ENCODE results near the gene DAP.

DAP gene

GRCh38 chr5:10684303-10685086 is 76.5 kb downstream of the DAP start:
- WGBS (ENCODE audit: extremely low coverage, insufficient coverage, insufficient read length) = no CpG with 5 or more reads among the region's 11 CpGs
- H2BK120ac ChIP-seq (ENCODE audit: insufficient read depth, low read length, poor library complexity) = no peak overlapping the region
- no peak overlapping the region for H2AK5ac ChIP-seq (ENCODE audit: low read length)

DNA sequence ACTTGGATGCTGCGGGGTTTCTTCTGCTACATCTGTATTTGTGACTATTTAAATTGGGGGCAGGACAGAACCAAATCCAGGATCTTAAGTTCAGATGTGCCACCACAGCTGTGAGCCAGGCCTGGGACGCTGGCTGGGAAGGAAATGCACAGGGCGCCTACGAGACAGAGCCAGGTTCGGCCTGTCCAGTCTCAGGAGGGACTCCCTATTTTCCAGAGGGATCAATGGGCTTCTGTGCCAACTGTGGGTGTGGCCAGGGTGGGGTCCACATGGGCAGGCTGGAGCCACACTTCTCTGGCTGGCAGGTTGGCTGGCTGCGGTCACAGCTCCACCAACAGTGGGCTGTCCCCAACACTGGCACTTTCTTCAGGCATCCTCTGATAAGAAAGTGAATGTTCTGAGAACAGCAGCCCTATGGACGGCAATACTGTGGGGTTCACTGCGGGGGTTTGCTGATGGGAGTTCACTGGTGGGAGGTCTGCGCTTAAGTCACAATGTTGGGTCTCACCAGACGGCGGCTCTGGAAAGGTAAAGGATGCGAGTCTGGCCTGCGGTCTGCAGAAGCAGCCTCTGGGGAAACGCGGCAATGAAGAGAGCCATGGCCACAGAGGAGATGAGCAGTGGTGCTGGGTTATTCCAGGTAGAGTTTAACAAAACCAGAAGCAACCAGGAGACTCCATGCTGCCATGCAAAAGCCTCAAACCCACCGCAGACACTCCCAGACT is 78.1 kb downstream of the DAP start:
- no peaks in the 10 kb centered on the region for H3K9me3 ChIP-seq (ENCODE audit: insufficient read depth, low read depth, low read length)
- peaks cover 46 to 51% of the 10 kb centered on the region in 2 experiments for H3K36me3 ChIP-seq (ENCODE audit: control insufficient read depth in 1 of 2, insufficient read depth in 2 of 2, low read length in 2 of 2)
- H3K4me2 ChIP-seq (ENCODE audit: low read length) = no peak overlapping the region
- H3K9ac ChIP-seq (ENCODE audit: low read length) = no peak overlapping the region
- no peak overlapping the region for H3K23ac ChIP-seq (ENCODE audit: low read length)
- no peak overlapping the region for H4K12ac ChIP-seq (ENCODE audit: low read depth, low read length)
- H3K4me3 ChIP-seq (ENCODE audit: low read depth, low read length) = no peak overlapping the region
- no peak overlapping the region for H3K4ac ChIP-seq (ENCODE audit: low read depth, low read length)
- H4K91ac ChIP-seq (ENCODE audit: low read depth, low read length) = no peak overlapping the region
- H2BK12ac ChIP-seq (ENCODE audit: low read length) = no peak overlapping the region
- H3K79me1 ChIP-seq (ENCODE audit: low read length) = no peaks in the 10 kb centered on the region
- no peak overlapping the region for H3K18ac ChIP-seq (ENCODE audit: low read length)
- H2AFZ ChIP-seq (ENCODE audit: insufficient read depth, low read length, poor library complexity) = no peak overlapping the region
- no peak overlapping the region for H3K27ac ChIP-seq (ENCODE audit: low read depth, low read length)
- H3K14ac ChIP-seq (ENCODE audit: low read length) = no peak overlapping the region
- no peak overlapping the region for H2BK5ac ChIP-seq (ENCODE audit: low read depth, low read length, poor library complexity)
- H2AK5ac ChIP-seq (ENCODE audit: low read length) = no peak overlapping the region
- H3K27me3 ChIP-seq (ENCODE audit: insufficient read depth, low read length) = no peaks in the 10 kb centered on the region
- peaks cover 2 to 5% of the 10 kb centered on the region in 2 experiments for H3K4me1 ChIP-seq (ENCODE audit: control insufficient read depth in 1 of 2, insufficient read depth in 2 of 2, low read length in 2 of 2)
- no peaks in the 10 kb centered on the region for H3K79me2 ChIP-seq (ENCODE audit: control insufficient read depth, insufficient read depth, low read length, poor library complexity)
- WGBS (ENCODE audit: extremely low coverage, insufficient coverage, insufficient read length) = no CpG with 5 or more reads among the region's 16 CpGs
- DNase-seq = no peak
- no peak overlapping the region for H2BK120ac ChIP-seq (ENCODE audit: insufficient read depth, low read length, poor library complexity)
- no peak overlapping the region for H4K8ac ChIP-seq (ENCODE audit: low read depth, low read length)

More at GRCh38 chr5:10684303-10685086, 76.5 kb downstream of the DAP start:
- Histone ChIP-seq H3K4me3 (ENCODE audit: low read depth, low read length) (no peak overlapping the region), H3K36me3 (ENCODE audit: control insufficient read depth in 1 of 2, insufficient read depth in 2 of 2, low read length in 2 of 2) (peaks cover 38 to 43% of the 10 kb centered on the region in 2 experiments), H3K23ac (ENCODE audit: low read length) (no peak overlapping the region), H2BK5ac (ENCODE audit: low read depth, low read length, poor library complexity) (no peak overlapping the region), H3K4me1 (ENCODE audit: control insufficient read depth in 1 of 2, insufficient read depth in 2 of 2, low read length in 2 of 2) (peaks cover 5 to 6% of the 10 kb centered on the region in 2 experiments), H2BK12ac (ENCODE audit: low read length) (no peak overlapping the region), H3K4ac (ENCODE audit: low read depth, low read length) (no peak overlapping the region), H3K14ac (ENCODE audit: low read length) (no peak overlapping the region), H3K9me3 (ENCODE audit: insufficient read depth, low read depth, low read length) (no peaks in the 10 kb centered on the region), H2AFZ (ENCODE audit: insufficient read depth, low read length, poor library complexity) (no peak overlapping the region), H3K27me3 (ENCODE audit: insufficient read depth, low read length) (no peaks in the 10 kb centered on the region), H4K91ac (ENCODE audit: low read depth, low read length) (no peak overlapping the region), H3K18ac (ENCODE audit: low read length) (no peak overlapping the region), H3K4me2 (ENCODE audit: low read length) (no peak overlapping the region), H3K79me1 (ENCODE audit: low read length) (peaks cover 4% of the 10 kb centered on the region), H3K27ac (ENCODE audit: low read depth, low read length) (no peak overlapping the region), H3K79me2 (ENCODE audit: control insufficient read depth, insufficient read depth, low read length, poor library complexity) (no peaks in the 10 kb centered on the region), H3K9ac (ENCODE audit: low read length) (no peak overlapping the region), H4K8ac (ENCODE audit: low read depth, low read length) (no peak overlapping the region), H4K12ac (ENCODE audit: low read depth, low read length) (no peak overlapping the region)
- no peak for DNase-seq

- Histone ChIP-seq H2BK120ac (ENCODE audit: insufficient read depth, low read length, poor library complexity) (no peak overlapping the region), H3K4ac (ENCODE audit: low read depth, low read length) (no peak overlapping the region), H2AK5ac (ENCODE audit: low read length) (no peak overlapping the region), H2BK12ac (ENCODE audit: low read length) (no peak overlapping the region), H4K91ac (ENCODE audit: low read depth, low read length) (no peak overlapping the region), H3K27ac (ENCODE audit: low read depth, low read length) (no peak overlapping the region), H3K79me1 (ENCODE audit: low read length) (no peaks in the 10 kb centered on the region), H3K36me3 (ENCODE audit: control insufficient read depth in 1 of 2, insufficient read depth in 2 of 2, low read length in 2 of 2) (peaks cover 49 to 58% of the 10 kb centered on the region in 2 experiments), H3K9ac (ENCODE audit: low read length) (no peak overlapping the region), H4K12ac (ENCODE audit: low read depth, low read length) (no peak overlapping the region), H3K14ac (ENCODE audit: low read length) (no peak overlapping the region), H3K4me2 (ENCODE audit: low read length) (no peak overlapping the region), H2AFZ (ENCODE audit: insufficient read depth, low read length, poor library complexity) (no peak overlapping the region), H3K27me3 (ENCODE audit: insufficient read depth, low read length) (no peaks in the 10 kb centered on the region), H3K79me2 (ENCODE audit: control insufficient read depth, insufficient read depth, low read length, poor library complexity) (no peaks in the 10 kb centered on the region), H3K4me1 (ENCODE audit: control insufficient read depth in 1 of 2, insufficient read depth in 2 of 2, low read length in 2 of 2) (peaks cover 2 to 5% of the 10 kb centered on the region in 2 experiments), H3K9me3 (ENCODE audit: insufficient read depth, low read depth, low read length) (peaks cover 4% of the 10 kb centered on the region), H3K18ac (ENCODE audit: low read length) (peak overlapping the region; percentile 15), H3K23ac (ENCODE audit: low read length) (no peak overlapping the region), H4K8ac (ENCODE audit: low read depth, low read length) (peak overlapping the region; percentile 17), H2BK5ac (ENCODE audit: low read depth, low read length, poor library complexity) (no peak overlapping the region), H3K4me3 (ENCODE audit: low read depth, low read length) (no peak overlapping the region)
- WGBS (ENCODE audit: extremely low coverage, insufficient coverage, insufficient read length) = no CpG with 5 or more reads among the region's 22 CpGs
- DNase-seq = no peak
Observed at GRCh38 chr5:10681731-10682679, 79.0 kb downstream of the DAP start.

DNA sequence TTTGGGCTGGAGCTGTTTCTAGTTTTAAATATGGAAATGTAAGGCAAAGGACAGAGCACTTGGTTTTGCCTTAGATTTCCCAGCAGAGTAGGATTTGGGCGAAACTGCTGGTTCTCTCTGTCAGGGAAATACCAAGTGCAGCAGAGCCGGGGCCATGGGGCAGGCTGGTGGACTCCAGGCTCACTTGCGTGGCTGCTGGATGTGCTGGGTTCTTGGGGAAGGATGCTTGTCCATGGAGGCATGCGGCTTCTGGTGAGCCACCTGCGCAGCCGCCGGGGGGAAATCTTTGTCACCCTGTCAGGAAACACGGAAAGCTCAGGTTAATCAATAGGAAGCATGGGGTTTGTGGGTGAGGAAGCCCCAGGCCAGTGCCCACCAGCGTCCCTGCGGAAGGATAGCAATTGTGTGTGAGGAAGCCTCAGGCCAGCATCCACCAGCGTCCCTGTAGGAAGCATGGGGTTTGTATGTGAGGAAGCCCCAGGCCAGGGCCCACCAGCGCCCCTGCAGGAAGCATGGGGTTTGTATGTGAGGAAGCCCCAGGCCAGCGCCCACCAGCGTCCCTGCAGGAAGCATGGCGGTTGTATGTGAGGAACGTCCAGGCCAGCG is 80.1 kb downstream of the DAP start:
- no peak overlapping the region for H3K23ac ChIP-seq (ENCODE audit: low read length)
- no peak overlapping the region for H2AFZ ChIP-seq (ENCODE audit: insufficient read depth, low read length, poor library complexity)
- no peak overlapping the region for H2BK12ac ChIP-seq (ENCODE audit: low read length)
- peaks cover 49 to 58% of the 10 kb centered on the region in 2 experiments for H3K36me3 ChIP-seq (ENCODE audit: control insufficient read depth in 1 of 2, insufficient read depth in 2 of 2, low read length in 2 of 2)
- H3K79me1 ChIP-seq (ENCODE audit: low read length) = no peaks in the 10 kb centered on the region
- no peak overlapping the region for H2BK5ac ChIP-seq (ENCODE audit: low read depth, low read length, poor library complexity)
- H3K18ac ChIP-seq (ENCODE audit: low read length) = no peak overlapping the region
- H3K14ac ChIP-seq (ENCODE audit: low read length) = no peak overlapping the region
- no peak overlapping the region for H3K4me2 ChIP-seq (ENCODE audit: low read length)
- H3K9ac ChIP-seq (ENCODE audit: low read length) = no peak overlapping the region
- no peak overlapping the region for H2AK5ac ChIP-seq (ENCODE audit: low read length)
- H3K4me3 ChIP-seq (ENCODE audit: low read depth, low read length) = no peak overlapping the region
- H3K4me1 ChIP-seq (ENCODE audit: control insufficient read depth in 1 of 2, insufficient read depth in 2 of 2, low read length in 2 of 2) = peaks cover 2 to 5% of the 10 kb centered on the region in 2 experiments
- no peak overlapping the region for H4K91ac ChIP-seq (ENCODE audit: low read depth, low read length)
- no CpG with 5 or more reads among the region's 17 CpGs for WGBS (ENCODE audit: extremely low coverage, insufficient coverage, insufficient read length)
- no peak overlapping the region for H4K12ac ChIP-seq (ENCODE audit: low read depth, low read length)
- no peak overlapping the region for H2BK120ac ChIP-seq (ENCODE audit: insufficient read depth, low read length, poor library complexity)
- no peak overlapping the region for H4K8ac ChIP-seq (ENCODE audit: low read depth, low read length)
- no peak overlapping the region for H3K27ac ChIP-seq (ENCODE audit: low read depth, low read length)
- H3K79me2 ChIP-seq (ENCODE audit: control insufficient read depth, insufficient read depth, low read length, poor library complexity) = no peaks in the 10 kb centered on the region
- DNase-seq = no peak
- no peaks in the 10 kb centered on the region for H3K27me3 ChIP-seq (ENCODE audit: insufficient read depth, low read length)
- no peak overlapping the region for H3K4ac ChIP-seq (ENCODE audit: low read depth, low read length)
- H3K9me3 ChIP-seq (ENCODE audit: insufficient read depth, low read depth, low read length) = peaks cover 4% of the 10 kb centered on the region

Data from trophoblast cell (in vitro differentiated cells and primary cell).